ENCODE measurements around the gene SLC6A3.

DNA sequence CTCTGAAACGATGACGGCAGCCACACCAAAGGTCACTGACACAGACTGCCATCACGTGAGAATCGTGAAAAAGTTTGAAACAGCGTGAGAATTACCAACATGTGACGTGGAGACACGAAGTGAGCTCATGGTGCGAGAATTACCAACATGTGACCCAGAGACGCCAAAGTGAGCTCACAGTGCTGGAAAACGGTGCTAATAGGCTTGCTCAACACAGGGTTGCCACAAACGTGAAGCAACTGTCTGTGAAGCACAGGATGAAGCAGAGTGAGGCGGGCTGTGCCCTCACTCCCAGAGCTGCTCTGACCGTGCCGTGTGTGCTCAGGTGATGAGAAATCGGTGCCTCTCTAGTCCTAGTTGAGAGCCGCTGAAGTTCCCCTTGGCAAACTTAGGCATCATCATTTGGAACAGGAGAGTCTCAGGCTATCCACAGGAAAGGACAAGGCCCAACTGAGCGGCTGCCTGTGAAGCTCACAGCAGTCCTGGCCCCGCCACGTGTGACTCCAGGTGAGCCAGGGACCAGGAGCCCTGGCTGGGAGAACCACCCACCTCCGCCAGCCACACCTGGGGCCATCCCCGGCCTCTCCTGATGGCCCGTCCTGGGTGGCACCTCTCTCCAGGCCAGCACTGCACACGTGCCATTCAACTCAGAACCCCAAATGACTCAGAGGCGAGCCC is 29.8 kb upstream of the SLC6A3 start:
- no peak for TF ChIP-seq SUZ12 (IDR thresholded peaks at IDR 0.05; ENCODE audit: extremely low read depth, insufficient read depth, insufficient read length)
- TF ChIP-seq ZNF274 (IDR thresholded peaks at IDR 0.05; ENCODE audit: low read depth, low read length), result no peak
